ENCODE measurements around the gene GSTO2. TPM values are rescaled to one million over a fixed set of nuclear protein-coding genes. Genes with fewer than 3 reads are reported as not detected.

Gene GSTO2
- total RNA-seq, 1 donor from 2014 or later, result 8.5 TPM

DNA sequence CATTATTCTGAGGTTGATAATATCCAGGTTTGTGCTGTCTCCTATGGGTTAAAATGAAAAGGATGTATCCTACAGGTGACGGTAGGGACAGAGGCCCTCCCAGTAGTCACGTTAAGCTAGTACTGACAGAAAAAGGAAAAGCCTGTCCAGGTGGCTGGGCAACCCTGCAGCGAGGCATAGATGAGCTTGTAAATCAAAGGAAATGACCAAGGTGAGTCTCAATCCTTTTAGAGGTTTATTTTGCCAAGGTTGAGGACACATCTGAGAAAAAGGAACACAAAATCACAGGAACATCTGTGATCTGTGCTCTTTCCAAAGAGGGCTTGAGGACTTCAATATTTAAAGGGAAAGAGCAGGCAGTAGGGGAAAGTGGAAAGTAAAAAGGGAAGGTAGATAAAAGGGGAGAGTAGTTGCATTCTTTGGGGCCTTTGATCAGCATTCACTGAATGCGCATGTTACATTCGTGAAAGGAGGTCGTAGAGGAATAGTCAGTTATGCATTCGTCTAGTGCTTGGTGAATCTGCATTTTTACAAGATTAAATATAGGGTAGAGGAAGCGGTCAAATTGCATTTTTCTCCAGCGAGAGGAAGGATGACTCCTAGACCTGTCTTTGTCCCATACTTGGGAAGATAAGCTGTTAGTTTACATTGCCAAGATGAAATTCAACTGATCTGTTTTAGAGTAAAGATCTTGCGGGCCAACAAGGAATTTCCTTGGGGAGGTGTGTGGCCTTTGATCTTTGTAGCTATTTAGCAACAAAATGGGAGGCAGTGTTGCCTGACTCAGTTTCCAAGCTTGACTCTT lies 15.2 kb upstream of the GSTO2 start:
- no peak for DNase-seq (ENCODE audit: low read depth)

DNA sequence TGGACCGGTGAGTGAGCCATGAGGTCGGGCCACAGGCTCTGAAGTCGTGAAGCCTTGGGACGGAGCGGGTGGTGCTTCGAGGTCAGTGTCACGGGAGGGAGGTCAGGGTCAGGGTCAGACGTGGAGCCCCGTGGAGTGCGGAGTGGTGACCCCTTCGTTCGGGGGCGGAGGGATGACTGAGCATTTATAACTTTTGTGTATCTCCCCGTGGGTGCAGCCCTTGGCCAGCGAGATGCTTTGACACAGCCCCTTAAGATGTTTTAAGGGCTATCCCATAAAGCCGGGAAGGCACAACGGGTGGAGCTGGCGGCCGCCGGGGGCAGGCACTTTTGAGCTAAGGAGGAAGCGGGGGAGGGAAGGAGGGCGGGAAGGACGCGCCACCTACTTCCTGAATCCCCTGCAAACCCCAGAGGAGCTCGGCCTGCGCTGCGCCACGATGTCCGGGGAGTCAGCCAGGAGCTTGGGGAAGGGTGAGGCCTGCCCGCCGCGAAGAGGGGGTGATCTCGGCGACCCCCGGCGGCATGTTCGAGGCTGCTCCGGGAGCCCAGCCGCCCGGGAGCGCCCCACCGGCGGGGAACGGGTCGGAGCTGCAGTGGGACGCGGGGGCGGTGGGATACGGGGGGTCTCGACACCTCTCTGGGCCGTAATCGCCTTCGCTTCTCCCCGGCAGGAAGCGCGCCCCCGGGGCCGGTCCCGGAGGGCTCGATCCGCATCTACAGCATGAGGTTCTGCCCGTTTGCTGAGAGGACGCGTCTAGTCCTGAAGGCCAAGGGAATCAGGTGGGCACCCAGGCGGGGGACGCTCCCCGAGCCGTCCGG lies 14.3 kb upstream of the GSTO2 start, which contains the start of gene GSTO1:
Gene GSTO1 (plus strand): TSS at position 400 of the 818 bp plus-strand sequence. CDS start 37 bp downstream, at position 437.
- peak; percentile 48 for DNase-seq (ENCODE audit: low read depth)

DNA sequence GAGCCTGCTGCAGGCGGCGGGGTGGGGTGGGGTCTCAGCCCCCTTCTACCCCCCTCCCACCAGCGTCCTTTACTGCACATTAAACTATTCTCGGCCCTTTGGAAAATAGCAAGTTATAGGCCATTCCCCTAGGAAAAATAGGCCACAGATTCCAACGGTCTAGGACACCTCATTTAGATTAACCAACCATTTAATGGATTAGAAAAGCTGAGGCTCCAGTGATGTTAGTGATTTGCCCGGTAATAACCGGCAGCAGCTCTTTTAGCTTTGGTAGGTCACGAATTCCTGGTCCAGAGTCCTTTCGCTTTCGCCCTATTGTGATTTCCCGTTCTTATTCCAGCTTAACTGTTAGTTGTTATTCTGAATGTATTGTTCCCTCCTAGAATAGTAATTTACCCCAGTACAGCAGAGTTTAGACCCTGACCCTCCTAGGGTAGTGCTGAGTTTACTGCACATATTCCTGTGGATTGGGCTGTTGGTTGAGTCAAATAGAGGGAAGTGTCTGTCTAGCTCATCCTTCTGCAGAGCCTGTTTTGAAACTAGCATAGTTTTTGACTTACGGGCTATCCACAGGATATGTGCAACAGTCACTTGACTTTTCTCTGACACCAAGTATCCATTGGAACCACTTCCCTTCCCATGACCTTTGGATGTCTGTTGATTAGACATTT lies 13.5 kb upstream of the GSTO2 start:
- peak; percentile 79 for DNase-seq (ENCODE audit: low read depth)

DNA sequence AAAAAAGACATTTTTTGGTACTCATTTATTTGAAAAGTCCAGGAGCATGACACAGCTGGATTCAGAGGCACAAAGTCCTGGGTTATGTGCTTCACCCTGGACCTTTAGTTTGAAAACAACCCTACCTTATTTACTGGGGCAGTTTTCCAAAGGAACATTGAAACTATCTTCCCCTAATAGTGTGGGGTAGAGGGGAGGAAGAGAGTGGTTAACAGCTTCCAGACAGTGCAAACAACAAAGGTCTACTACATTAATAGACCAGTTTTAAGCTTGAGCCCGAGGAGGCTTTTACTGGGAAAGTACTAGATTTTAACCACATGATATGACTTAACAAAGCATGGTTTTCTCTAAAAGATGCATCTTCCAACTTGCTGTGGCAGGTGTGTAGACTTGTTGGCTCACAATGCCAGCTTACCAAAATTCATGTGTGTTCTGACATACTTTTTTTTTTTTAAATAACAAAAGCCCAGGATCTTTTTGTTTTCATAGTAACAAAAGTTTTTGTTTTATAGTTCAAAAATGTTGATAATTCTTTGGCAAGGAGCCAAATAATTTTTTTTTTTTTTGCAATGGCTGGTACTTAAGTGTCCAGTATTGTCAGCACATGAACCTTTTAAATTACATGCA lies 12.5 kb upstream of the GSTO2 start:
- DNase-seq (ENCODE audit: low read depth), result peak; percentile 26

DNA sequence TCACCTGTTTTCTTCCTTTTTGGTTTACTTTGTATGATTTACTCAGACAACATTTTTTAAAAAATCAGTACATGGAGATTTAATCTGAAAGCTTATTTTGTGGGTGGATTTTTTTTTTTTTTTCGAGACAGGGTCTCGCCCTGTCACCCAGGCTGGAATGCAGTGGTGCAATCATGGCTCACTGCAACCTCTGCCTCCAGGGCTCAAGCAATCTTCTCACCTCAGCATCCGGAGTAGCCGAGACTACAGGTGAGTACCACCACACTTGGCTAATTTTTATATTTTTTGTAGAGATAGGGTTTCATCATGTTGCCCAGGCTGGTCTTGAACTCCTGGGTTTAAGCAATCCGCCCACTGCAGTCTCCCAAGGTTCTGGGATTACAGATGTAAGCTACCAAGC lies 11.7 kb upstream of the GSTO2 start:
- no peak for DNase-seq (ENCODE audit: low read depth)

DNA sequence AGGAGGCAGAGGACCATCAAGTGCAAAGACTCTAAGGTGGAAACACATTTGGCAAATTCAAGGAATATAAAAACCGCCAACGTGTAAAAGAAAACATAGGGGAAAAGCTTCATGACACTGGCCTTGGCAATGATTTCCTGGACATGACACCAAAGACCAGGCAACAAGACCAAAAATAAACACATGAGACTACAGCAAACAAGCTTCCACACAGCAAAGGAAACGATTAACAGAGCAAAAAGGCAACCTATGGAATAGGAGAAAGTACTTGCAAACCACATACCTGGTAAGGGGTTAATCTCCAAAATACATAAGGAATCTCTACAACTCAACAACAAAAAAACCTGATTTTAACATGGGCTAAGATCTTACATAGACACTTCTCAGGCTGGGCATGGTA lies 10.8 kb upstream of the GSTO2 start:
- no peak for DNase-seq (ENCODE audit: low read depth)

DNA sequence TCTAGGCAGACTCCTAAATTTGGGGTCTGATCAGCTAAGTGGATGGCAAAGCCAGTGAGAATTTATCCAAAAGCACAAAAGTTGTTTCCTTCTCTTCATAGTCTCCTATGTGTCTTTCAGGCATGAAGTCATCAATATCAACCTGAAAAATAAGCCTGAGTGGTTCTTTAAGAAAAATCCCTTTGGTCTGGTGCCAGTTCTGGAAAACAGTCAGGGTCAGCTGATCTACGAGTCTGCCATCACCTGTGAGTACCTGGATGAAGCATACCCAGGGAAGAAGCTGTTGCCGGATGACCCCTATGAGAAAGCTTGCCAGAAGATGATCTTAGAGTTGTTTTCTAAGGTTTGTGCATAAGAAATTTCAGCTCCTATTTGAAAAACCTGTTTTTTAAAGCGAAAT lies 9.5 kb upstream of the GSTO2 start:
- peak; percentile 33 for DNase-seq (ENCODE audit: low read depth)

DNA sequence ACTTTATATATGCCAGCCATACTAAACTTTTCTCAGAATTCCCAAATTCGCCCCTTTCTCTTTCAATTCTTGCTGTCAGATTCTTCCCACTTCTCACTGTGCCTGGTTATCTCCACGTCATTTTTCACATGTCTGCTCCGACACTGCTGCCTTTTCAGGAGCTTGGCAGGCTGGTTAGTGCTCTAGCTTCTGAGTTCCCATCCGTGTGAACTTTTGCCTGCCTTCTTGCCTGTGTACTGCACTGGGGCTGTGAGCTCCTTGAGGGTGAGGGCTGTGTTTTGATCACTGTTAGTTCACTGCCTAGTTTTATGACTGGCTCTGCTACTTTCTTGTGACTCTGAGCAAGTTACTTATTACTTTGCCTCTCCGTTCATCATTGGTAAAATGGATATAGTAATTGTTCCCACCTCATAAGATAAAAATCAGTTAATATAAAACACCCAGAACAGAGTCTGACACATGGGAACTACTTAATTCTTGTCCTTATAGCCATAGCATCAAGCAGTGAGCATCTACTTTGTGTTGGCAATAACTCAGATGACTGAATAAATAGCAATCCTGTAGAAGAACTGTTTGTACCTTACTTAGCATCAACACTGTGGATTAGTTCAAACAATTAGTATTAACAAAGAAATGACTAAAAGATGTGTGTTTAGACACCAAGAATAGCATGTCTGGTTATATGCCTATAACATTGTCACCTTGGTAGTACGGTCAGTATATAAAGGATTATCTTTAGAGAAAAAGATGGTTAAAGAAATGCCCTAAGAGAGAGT lies 8.8 kb upstream of the GSTO2 start:
- peak; percentile 76 for DNase-seq (ENCODE audit: low read depth)

DNA sequence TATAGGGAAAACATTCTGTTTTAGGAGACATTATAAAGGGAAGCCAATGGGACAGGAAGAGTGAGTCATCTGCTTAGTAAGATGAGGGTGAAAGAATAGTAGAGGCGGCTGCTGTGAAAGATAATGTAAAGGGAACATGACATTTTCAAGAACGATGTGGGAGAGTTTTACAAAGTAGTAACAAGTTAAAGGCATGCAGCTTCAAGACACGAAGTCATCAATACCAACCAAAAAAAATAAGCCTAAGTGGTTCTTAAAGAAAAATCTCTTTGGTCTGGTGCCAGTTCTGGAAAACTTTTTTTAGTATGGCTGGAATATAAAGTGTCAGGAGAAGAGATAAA lies 8.2 kb upstream of the GSTO2 start:
- no peak for DNase-seq (ENCODE audit: low read depth)

DNA sequence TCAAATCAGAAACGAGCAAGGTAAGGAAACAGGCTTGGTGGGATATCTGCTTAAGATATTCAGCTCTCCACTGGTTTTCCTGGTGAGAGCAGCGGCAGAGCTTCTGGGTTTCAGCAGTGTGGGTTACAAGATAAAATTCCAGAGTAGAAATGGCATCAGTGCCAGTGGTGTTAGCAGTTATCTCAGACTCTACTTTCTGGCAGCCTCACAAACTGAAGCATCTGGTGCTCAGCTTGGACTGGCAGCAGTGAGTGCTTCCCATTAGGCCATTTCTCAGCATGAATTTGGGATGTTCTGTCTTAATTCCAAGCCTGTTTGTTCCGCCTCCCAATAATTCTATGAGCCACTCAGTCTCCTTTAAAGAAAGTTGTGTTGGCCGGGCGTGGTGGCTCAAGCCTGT lies 6.9 kb upstream of the GSTO2 start:
- no peak for DNase-seq (ENCODE audit: low read depth)

DNA sequence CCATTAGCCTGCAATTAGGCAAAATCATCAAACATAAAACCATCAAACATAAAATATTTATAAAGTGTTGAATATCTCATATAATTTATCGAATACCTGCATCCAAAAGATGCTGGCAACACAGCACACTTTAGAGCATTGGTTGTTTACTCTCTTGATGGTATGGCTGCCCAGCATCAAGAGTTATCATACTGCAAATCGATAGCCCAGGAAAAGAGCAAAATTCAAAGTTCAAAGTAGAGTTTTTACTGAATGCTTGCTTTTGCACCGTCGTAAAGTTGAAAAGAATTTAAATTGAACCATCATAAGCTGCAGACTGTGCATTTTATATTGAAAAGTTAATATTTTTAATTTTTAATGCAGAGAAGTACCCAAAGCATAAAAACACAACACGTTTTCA lies 4.2 kb upstream of the GSTO2 start:
- DNase-seq (ENCODE audit: low read depth), result no peak

DNA sequence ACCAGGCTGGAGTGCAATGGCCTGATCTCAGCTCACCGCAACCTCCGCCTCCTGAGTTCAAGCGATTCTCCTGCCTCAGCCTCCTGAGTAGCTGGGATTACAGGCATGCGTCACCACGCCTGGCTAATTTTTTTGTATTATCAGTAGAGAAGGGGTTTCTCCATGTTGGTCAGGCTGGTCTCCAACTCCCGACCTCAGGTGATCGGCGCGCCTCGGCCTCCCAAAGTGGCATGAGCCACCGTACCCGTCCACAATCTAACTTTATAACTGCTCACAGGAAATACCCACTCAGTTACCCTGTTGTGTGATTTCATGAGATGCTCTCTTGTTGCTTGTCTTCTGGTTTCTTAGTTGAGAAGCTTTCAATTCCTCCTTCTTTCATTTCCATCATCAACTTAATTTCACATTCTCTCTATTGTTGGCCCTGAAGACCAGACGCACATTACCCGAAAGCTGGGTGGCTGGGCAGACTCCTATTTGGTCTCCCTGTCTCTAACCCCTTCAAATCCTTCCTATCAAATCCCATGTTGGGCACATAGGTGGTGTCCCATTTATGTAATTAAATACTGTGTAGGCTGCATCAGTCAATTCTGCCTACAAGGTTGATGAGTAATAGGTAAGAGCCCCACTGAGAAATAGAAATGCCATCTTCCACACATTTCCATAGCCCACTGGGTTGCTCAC lies 1.1 kb upstream of the GSTO2 start:
- no peak for DNase-seq (ENCODE audit: low read depth)

DNA sequence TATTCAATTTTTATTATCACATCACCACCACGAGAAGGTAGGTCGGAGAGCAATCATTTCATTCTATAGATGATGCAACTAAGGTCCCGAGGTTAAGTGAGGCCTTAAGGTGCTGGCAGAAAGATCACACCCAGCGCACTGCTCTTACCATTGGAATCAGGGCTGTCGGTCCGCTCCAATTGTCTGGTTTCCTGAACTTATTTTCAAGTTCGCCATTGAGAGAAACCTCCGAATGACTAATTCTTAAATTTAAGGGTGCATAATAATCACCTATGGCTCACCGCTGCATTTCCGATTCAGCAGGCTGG lies 625 bp upstream of the GSTO2 start:
- DNase-seq (ENCODE audit: low read depth), result no peak

DNA sequence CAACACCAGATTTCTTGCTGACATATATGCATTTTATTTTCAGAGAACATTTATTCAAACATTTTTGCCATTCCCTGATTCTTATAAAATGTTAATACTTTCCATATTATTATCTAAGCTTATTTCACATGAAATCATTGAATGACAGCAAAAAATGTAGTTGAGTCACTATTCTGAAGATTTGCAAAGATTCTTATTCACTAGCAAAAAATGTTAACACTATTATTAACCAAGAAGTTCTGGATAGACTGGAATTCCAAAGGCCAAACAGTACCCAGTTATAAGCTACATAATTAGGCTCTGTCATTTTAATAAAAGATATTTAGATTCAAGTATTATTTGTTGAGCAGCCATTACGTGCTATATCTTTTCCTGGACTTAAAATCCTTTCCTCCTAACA lies 4.3 kb downstream of the GSTO2 start:
- DNase-seq (ENCODE audit: low read depth), result no peak

DNA sequence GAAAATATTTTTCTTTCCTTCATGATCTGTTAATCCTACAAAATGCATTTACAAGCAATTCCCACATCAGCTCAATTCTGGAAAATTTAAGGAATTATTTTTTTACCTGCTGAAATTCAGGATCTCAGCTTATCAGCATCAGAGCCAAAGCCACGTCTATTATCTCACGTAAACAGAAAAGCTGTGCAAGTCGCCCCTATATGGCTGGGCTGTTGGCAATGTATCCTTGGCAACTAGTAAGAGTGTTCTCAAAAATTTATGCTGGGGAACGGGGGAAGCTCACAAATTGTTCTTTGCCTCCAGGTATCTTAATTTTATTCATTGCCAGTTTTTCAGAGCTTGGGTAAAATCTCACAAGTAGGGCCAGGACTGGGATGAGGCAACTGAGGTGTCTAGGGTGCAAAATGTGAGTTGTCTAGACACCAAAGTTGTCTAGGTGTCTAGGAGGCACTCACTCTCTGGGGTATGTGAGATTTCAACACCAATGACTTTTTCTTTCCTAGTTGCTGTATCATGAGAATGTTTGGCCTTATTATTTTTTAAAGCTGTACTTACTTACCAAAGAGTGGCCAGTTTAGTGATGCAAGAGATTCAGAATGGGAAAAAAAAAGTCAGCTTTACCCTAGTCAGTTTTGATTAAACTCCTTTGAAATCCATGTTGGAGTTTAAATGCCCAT lies 5.1 kb downstream of the GSTO2 start:
- DNase-seq (ENCODE audit: low read depth), result no peak

DNA sequence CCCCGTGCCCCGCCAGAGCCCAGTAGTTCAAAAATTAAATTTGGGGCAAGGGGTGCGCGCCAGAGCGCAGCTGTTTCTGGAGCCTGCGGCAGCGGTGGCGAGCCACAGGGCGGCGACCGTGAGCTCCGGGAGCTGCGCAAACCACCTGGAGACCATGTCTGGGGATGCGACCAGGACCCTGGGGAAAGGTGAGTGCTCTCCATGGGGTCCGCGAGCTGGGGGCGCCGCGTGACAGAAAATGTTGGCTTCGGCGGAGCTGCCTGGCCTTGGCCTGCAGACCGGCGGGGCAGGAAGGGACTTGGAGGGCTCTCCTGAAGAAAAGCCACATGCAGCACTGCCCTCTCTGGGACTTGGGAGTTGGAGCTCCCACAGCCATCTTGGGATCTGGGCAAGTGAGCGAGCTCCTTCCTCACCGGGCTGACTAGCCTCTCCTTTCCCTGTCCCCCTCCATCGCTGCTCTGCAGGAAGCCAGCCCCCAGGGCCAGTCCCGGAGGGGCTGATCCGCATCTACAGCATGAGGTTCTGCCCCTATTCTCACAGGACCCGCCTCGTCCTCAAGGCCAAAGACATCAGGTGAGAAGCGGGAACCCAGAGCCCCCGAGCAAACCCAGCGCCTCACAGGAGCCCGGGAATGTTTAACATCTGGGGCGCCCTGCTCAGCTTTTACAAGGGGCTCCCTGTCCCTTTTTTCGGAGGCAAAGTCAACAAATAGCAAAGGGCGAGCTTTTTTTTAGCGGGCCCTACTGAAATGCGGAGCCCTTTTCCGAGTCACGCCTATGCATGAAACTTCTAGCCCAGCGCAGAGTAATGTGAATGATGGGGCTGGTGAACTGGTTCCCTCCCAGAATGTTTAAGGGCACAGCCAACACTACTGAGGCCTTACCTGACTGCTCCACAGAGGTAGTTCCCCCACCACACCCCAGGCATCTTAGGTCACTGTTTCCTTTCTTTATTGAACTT lies 6.1 kb downstream of the GSTO2 start:
- peak; percentile 44 for DNase-seq (ENCODE audit: low read depth)

DNA sequence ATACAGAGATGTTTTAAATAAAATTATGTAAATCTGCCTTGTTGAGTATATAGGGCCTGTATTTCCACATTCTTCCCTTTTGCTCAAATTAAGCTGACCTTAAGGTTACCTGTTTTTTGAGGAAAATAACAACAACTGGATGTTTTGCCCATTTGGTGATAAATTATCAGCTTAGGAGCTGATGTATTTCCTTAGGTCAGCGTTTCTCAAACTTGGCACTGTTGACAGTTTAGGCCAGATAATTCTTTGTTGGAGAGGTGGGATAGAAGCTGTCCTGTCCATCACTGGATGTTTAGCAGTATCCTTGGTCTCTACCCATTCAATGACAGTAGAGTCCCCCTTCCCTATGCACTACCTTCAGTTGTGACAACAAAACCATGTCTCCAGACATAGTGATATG lies 7.2 kb downstream of the GSTO2 start:
- DNase-seq (ENCODE audit: low read depth), result no peak

DNA sequence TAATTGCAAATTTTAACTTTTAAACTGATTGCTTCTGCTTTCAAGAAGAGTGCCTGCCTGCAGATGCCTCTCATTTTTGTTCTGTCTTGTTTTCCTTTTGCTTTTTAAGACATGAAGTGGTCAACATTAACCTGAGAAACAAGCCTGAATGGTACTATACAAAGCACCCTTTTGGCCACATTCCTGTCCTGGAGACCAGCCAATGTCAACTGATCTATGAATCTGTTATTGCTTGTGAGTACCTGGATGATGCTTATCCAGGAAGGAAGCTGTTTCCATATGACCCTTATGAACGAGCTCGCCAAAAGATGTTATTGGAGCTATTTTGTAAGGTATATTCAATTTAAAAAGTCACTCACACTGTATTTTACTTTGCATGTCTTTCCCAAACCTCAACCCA lies 8.8 kb downstream of the GSTO2 start:
- DNase-seq (ENCODE audit: low read depth), result no peak

DNA sequence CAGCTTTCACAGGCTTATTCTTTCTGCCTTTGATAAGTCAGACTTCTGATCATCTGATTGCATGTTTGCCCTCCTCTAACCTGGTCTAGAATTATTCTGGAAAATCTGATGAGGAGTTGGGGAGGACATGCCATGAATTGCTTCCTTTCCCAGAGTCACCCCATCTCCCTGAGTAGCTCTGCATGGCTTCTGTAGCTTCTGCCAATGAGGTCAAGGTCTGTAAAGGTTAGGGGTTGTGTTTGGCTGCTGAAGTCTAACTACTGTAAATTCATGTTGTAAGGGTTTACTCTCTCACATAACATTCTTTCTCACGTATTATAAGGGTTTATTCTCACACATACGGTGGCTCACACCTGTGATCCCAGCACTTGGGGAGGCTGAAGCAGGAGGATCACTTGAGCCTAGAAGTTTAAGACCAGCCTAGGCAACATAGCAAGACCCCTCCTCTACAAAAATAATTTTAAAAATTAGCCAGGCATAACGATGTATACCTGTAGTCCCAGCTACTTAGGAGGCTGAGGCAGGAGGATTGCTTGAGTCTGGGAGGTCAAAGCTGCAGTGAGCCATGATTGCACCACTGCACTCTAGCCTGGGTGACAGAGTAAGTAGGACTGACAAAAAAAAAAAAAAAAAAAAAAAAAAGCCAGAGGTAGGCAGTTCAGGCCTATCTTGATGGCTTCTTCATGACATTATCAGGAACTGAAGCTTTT lies 10.7 kb downstream of the GSTO2 start:
- no peak for DNase-seq (ENCODE audit: low read depth)
